HL-60 (cell line): ENCODE measurements around the gene ADGRB3.
A peak's percentile ranks its signal among the peaks of the same experiment; 100 is the strongest.
"Not testable (repeated sequence)": the region's sequence is repeated elsewhere in the genome, so short reads cannot be mapped to it uniquely, and the experiment has no call there.

Experiments
- DNase-seq, 2 experiments: peaks; one replicate each; pipeline ENCODE4 v3.0.0-alpha.2; 2010 to 2020; ENCODE audit warnings: low read depth in 1 of 2, low spot score in 1 of 2
- H3K27ac ChIP-seq: fragments of 250-450 bp; sonication (Bioruptor Pico); replicated peaks from 2 replicates; pipeline ENCODE4 v1.5.1; 2020; ENCODE audit warnings: mild to moderate bottlenecking, moderate library complexity
- H3K27me3 ChIP-seq: fragments of 250-450 bp; sonication (Bioruptor Pico); 2 replicates; pipeline ENCODE4 v1.5.1; 2021; ENCODE audit warnings: mild to moderate bottlenecking, moderate library complexity; ENCODE audit not compliant: insufficient read depth, poor library complexity, severe bottlenecking
- H3K4me3 ChIP-seq: replicated peaks from 2 replicates; pipeline ENCODE4 v1.5.1; 2011; ENCODE audit warnings: mild to moderate bottlenecking, control low read depth, low read length; ENCODE audit not compliant: insufficient read depth
- CTCF ChIP-seq: IDR thresholded peaks from one replicate; pipeline ENCODE4 v1.5.1; 2011; ENCODE audit warnings: low read length, control low read depth, inconsistent platforms; ENCODE audit not compliant: insufficient read depth
- GABPA ChIP-seq: IDR thresholded peaks from 2 replicates; pipeline ENCODE4 v1.6.1; 2012; ENCODE audit warnings: low read depth
- POLR2AphosphoS5 ChIP-seq: IDR thresholded peaks from 2 replicates; pipeline ENCODE4 v1.6.1; 2012; ENCODE audit warnings: low read depth
- SPI1 ChIP-seq: IDR thresholded peaks from 2 replicates; pipeline ENCODE4 v1.6.1; 2012; ENCODE audit warnings: low read depth, mild to moderate bottlenecking, borderline replicate concordance
- TF ChIP-seq, protein P1 (sequence below): IDR thresholded peaks from 2 replicates; pipeline ENCODE4 v1.6.1; 2012; ENCODE audit warnings: low read depth; ENCODE audit not compliant: insufficient replicate concordance

The ADGRB3 gene

DNA sequence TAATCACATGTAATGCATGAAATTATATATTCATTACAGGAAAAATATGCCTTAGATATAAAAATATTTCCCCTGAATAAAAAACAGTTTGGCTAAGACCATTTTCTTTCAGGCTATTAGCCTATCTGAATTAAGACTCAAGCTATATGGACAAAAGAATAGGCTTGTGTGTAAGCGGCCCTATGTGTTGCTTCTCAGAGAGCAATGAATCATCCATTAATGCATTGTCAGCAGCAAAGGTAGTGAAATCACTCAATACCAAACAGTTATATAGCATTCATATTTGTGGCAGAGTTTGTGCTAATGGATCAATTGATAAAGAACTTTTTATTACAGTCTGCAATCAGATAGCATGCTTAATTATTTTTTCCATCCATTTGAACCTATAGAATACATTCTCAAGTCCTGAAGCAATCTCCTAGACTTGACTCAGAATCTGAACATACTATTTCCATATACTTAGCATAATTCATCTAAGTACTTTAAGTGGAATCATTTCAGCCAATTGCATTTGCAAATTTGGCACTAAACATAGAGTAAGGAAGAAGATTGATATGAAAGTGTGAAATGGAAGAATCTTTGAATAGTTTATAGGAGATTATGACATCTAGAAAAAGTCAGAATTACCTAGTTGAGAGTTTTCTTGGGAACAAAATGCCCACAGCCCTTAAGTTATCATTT, 112.2 kb downstream of the ADGRB3 start:
- Histone ChIP-seq H3K27ac (no peak overlapping the region), H3K4me3 (no peak overlapping the region), H3K27me3 (no peaks in the 10 kb centered on the region)
- no peak for DNase-seq
- TF ChIP-seq GABPA (no peak), POLR2AphosphoS5 (no peak), SPI1 (no peak), CTCF (no peak)
- TF ChIP-seq, protein P1, sequence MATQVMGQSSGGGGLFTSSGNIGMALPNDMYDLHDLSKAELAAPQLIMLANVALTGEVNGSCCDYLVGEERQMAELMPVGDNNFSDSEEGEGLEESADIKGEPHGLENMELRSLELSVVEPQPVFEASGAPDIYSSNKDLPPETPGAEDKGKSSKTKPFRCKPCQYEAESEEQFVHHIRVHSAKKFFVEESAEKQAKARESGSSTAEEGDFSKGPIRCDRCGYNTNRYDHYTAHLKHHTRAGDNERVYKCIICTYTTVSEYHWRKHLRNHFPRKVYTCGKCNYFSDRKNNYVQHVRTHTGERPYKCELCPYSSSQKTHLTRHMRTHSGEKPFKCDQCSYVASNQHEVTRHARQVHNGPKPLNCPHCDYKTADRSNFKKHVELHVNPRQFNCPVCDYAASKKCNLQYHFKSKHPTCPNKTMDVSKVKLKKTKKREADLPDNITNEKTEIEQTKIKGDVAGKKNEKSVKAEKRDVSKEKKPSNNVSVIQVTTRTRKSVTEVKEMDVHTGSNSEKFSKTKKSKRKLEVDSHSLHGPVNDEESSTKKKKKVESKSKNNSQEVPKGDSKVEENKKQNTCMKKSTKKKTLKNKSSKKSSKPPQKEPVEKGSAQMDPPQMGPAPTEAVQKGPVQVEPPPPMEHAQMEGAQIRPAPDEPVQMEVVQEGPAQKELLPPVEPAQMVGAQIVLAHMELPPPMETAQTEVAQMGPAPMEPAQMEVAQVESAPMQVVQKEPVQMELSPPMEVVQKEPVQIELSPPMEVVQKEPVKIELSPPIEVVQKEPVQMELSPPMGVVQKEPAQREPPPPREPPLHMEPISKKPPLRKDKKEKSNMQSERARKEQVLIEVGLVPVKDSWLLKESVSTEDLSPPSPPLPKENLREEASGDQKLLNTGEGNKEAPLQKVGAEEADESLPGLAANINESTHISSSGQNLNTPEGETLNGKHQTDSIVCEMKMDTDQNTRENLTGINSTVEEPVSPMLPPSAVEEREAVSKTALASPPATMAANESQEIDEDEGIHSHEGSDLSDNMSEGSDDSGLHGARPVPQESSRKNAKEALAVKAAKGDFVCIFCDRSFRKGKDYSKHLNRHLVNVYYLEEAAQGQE: no peak

DNA sequence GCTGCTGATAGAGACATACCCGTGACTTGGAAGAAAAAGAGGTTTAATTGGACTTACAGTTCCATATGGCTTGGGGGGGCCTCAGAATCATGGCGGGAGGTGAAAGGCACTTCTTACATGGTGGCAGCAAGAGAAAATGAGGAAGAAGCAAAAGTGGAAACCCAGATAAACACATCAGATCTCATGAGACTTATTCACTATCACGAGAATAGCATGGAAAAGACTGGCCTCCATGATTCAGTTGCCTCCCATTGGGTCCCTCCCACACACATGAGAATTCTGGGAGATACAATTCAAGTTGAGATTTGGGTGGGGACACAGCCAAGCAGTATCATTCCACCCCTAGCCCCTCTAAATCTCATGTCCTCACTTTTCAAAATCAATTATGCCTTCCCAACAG, 112.8 kb downstream of the ADGRB3 start:
- H3K4me3 ChIP-seq, H3K27me3 ChIP-seq, H3K27ac ChIP-seq, DNase-seq: not testable (repeated sequence)

- no peak for TF ChIP-seq POLR2AphosphoS5
- TF ChIP-seq, protein P1: no peak
- no peak for TF ChIP-seq CTCF
- no peak for TF ChIP-seq SPI1
- no peak for TF ChIP-seq GABPA
- Histone ChIP-seq H3K27me3 (no peaks in the 10 kb centered on the region), H3K4me3 (no peak overlapping the region), H3K27ac (no peak overlapping the region)
- no peak for DNase-seq
Measured at GRCh38 chr6:68754681-68755213, 119.7 kb downstream of the ADGRB3 start.

- no peak for TF ChIP-seq GABPA
- TF ChIP-seq SPI1: peak; percentile 85
- no peak overlapping the region for H3K4me3 ChIP-seq
- no peak overlapping the region for H3K27ac ChIP-seq
- no peaks in the 10 kb centered on the region for H3K27me3 ChIP-seq
- DNase-seq: no peak
Measured at GRCh38 chr6:68756454-68757375, 121.6 kb downstream of the ADGRB3 start.
